ENCODE data around the gene WDR33. TPM values are rescaled to one million over a fixed set of nuclear protein-coding genes. Genes with fewer than 3 reads are reported as not detected.

Gene WDR33
- total RNA-seq, 1 donor: 35.4 TPM

DNA sequence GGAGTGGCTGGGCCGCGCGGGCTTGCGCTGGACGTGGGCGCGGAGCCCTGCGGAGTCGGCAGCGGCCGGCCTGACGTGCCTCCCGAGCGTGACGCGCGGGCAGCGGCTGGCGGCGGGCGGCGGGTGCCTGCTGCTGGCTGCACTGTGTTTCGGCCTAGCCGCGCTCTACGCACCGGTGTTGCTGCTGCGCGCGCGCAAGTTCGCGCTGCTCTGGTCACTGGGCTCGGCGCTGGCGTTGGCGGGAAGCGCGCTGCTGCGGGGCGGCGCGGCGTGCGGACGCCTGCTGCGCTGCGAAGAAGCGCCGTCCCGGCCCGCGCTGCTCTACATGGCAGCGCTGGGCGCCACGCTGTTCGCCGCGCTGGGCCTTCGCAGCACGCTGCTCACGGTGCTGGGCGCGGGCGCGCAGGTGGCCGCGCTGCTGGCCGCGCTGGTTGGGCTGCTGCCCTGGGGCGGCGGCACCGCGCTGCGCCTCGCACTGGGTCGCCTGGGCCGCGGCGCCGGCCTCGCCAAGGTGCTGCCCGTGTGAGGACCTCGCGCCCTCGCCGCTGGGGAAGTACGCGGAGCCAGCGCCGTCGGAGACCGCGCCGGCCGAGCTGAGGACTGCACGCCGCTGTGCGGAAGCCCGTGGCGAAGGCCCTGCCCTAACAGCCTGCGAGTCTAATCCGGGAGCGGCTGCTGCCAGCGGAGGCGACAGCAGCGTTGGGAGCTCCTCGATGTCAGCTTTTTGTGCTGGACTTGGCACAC, 109.1 kb downstream of the WDR33 start:
- peak; percentile 72 for DNase-seq (ENCODE audit: low read depth)
- TF ChIP-seq, protein P1, sequence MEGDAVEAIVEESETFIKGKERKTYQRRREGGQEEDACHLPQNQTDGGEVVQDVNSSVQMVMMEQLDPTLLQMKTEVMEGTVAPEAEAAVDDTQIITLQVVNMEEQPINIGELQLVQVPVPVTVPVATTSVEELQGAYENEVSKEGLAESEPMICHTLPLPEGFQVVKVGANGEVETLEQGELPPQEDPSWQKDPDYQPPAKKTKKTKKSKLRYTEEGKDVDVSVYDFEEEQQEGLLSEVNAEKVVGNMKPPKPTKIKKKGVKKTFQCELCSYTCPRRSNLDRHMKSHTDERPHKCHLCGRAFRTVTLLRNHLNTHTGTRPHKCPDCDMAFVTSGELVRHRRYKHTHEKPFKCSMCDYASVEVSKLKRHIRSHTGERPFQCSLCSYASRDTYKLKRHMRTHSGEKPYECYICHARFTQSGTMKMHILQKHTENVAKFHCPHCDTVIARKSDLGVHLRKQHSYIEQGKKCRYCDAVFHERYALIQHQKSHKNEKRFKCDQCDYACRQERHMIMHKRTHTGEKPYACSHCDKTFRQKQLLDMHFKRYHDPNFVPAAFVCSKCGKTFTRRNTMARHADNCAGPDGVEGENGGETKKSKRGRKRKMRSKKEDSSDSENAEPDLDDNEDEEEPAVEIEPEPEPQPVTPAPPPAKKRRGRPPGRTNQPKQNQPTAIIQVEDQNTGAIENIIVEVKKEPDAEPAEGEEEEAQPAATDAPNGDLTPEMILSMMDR (IDR thresholded peaks at IDR 0.05; ENCODE audit: insufficient read depth, low read depth, low read length): no peak
- H3K4me3 ChIP-seq (ENCODE audit: low read depth, low read length): peak overlapping the region; percentile 74

DNA sequence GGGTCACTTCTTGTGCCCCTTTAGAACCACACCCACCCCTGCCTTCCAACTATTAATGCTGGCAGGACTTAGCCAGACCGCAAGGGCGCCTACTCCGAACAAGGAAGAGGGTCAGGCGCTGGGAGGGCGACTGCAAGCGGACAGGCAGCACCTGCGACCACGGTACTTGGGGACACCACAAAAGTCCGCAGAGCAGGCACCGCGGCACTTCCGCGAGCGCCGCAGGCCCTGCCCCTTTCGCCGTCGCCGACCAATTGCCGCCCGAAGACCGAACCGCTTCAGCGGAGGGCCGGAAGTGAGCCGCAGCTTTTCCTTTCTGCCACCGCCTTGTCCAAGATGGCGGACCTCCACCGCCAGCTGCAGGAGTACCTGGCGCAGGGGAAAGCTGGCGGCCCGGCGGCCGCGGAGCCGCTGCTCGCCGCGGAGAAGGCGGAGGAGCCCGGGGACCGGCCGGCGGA, 109.7 kb downstream of the WDR33 start, which contains the start of gene SFT2D3:
TSS of gene SFT2D3 (plus strand) at position 305 of the 458 bp plus-strand sequence. CDS start at position 337, 32 bp downstream.
- TF ChIP-seq, protein P1 (IDR thresholded peaks at IDR 0.05; ENCODE audit: insufficient read depth, low read depth, low read length): no peak
- peak within 1 kb of the TSS; percentile 74 for H3K4me3 ChIP-seq (ENCODE audit: low read depth, low read length)
- DNase-seq (ENCODE audit: low read depth): peak; percentile 92

DNA sequence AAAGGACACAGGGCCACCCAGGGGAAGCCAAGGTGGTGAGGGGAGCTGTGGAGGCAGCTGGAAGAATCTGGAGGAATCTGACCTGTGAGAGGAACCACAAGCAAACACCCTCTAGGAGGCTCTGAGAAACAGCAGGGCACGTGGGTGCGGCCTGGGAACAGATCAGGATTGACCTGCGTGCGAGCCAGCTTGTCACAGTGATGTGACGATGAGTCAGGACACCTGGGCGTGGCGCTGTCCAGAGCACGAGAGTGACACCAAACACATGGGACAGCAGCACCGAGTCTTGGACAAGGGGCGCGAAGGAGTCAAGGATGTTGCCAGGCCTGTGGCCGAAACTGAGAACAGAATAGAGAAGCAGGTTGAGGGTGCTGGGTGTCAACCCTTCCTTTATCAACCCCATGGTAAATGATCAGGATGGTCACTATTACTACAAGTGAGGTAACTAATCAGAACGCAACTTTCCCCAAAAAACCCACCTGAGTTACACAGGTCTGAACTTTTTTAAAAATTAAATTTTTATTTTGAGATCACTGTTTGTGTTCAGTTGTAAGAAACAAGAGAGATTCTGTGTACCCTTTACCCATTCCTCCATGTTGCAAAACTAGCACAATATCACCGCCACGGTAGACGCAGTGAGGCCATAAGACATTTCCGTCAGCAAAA, 110.3 kb downstream of the WDR33 start:
- no peak for DNase-seq (ENCODE audit: low read depth)
- H3K4me3 ChIP-seq (ENCODE audit: low read depth, low read length): peak overlapping the region; percentile 74
- TF ChIP-seq, protein P1 (IDR thresholded peaks at IDR 0.05; ENCODE audit: insufficient read depth, low read depth, low read length): no peak

DNA sequence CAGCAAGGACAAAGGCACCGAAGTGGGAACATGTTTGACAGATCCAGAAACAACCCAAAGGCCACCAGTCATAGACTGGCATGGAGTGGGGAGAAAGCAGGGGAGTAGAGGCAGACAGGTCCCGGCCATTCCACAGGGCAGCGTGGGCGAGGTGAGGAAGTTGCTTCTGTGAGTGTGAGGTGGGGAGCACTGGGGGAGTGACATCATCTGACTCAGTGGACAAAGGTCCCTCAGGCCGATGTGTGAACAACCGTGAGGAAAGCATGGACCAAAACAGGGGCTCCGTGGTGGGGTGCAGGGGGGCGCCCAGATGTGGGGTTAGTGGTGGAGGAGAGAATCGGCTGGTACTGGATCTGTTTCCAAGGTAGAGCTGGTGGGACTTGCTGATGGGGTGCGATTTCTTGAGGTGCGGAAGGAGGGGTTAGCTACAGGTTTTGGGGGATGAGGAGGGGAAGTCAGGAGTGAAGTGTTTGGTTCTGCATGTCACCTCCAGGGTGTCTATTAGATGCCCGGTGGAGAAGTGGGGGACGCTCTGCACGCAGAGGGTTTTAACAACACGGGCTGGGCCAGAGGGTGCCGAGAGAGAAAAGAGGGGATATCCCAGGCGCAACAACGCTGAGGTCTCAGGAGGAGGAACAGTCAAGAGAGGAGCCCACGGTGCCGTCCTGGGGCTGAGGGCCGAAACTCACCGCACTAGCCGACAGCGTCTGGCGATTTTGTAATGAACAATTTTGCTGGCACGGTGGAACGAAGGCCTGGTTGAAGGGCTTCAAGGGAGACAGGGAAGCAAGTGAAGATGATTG, 112.2 kb downstream of the WDR33 start:
- no peak for DNase-seq (ENCODE audit: low read depth)
- H3K4me3 ChIP-seq (ENCODE audit: low read depth, low read length): no peak overlapping the region
- TF ChIP-seq, protein P1 (IDR thresholded peaks at IDR 0.05; ENCODE audit: insufficient read depth, low read depth, low read length): no peak

DNA sequence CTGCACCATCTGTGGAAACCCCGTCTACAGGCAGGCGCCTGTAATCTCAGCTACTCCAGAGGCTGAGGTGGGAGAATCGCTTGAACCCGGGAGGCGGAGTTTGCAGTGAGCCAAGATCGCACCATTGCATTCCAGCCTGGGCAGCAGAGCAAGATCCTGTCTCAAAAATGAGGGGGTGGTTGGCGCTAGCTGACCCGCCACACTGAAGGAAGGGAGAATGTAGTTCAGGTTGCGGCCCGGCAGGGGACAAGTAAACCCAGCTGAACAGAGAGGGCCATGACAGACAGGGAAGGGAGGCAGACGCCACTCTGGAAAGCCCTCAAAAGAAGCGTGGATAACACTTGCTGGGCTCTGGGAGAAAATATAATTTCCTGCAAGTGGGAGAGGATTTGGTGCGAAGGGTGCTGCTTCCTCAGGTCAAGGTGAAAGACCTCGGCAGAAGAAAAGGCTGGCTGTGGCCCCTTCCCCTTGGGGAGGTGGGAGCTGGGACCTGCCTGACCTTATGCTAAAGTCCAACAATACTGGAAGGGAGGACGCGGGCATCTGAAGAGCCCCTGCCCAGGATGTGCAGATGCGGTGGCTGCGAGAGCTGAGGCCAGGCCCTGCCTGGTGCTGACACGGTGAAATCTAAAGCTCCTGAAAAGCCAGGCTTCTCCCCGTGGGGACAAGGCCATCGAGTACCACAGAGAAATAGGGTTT, 113.3 kb downstream of the WDR33 start:
- H3K4me3 ChIP-seq (ENCODE audit: low read depth, low read length): no peak overlapping the region
- TF ChIP-seq, protein P1 (IDR thresholded peaks at IDR 0.05; ENCODE audit: insufficient read depth, low read depth, low read length): no peak
- no peak for DNase-seq (ENCODE audit: low read depth)

All from fibroblast of villous mesenchyme (primary cell).